GM19240 (cell line): Measurements from ENCODE around the gene LIMK1.

ENCODE experiments used
- DNase-seq: peaks from one replicate; pipeline ENCODE4 v3.0.0; 2011; ENCODE audit warnings: low spot score; ENCODE audit not compliant: insufficient read length

LIMK1 gene

DNA sequence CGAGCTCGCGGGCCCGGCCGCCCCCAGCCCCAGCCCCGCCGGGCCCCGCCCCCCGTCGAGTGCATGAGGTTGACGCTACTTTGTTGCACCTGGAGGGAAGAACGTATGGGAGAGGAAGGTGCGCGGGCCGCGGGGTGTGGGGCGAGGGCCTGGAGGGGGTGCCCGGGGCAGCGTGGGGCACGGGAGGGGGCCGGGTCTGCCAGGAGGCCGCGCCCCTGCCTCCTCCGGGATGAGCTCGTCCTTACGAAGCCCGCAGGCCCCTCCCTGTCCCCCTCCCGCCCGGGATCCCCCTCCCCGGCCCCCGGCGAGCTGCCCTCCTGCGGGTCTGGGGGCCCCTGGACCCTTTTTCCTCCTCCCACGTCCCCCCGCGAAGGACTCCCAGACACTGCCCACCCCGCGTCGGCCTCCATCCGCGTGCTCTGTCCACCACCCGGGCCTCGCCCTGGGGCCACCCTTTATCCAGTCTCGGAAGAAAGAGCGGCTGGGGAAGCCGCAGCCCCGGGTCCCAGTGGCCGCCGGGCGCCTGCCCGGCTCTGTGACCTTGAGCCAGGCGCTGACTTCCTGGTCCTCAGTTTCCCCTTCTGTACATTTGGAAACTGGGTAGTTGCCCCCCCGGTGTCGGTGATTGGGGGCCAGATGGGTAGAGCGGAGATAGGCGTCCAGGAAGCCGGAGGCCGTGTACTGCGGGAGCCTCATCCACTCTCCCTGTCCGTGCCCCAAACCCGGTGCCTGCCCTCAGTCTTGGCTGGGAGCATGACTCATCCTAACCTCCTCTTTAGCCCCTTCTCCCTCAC, 521 bp downstream of the LIMK1 start:
- DNase-seq = no peak

DNA sequence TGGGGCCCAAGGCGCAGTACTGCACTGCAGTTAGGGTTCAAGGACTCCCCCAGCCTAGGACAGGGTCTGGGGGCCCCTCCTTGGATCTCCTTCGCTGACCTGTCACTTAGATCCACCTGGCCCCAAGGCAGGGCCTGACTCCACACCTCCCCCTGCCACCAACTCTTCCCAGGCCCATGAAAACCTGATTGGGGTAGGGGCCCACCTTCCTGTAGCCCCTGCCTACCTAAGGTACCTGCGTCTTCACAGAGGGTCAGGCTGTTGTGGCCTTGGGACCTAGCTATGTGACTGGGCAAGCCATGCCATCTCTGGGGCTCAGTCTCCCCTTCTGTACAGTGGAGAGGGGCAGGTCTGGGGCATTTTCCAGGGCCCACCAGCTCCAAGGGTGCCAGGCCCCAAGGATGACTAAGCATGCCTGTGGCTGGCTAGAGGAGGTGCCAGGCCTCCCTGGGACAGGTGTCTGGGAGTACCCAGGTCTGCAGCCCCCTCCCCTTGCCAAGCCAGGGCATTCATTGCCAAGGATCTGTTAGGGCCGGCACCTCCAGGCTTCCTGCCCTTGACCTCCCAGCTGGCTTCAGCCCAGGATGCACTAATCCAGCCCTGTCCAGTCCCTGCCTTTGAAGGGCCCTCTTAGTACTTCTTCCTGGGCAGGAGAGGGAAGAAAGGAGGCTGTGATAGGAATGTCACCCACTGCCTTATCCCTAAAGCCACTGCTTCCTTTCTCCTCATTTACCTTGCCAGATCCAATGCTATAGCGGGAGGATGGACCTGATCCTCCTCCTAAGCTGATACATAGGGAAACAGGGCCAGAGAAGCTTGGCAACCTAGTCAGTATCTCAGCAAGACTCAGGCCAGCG, 1.3 kb downstream of the LIMK1 start:
- no peak for DNase-seq

DNA sequence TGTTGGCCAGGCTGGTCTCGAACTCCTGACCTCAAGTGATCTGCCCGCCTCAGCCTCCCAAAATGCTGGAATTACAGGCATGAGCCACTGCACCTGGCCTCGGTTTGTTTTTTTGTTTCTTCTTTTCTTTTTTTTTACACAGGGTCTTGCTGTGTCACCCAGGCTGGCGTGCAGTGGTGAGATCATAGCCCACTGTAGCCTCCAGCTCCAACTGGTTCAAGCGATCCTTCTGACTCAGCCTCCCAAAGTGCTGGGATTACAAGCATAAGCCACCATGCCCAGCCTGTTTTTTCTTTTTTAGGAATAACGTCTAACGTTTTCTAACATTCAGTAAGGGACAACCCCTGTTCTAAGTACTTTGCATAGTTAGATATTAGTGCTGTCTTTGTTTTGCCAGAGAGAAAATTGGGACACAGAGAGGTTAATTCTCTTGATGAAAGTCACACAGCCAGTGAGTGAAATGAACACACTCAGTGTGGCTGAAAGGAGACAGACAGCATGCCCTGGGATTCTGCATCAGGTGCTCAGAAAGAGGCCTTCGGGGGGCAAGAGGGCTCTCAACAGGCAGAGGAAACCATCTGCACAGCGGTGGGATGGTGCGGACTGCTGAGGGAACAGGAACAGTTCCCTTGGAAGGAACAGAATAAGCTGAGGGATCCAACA, 4.3 kb downstream of the LIMK1 start:
- no peak for DNase-seq

DNA sequence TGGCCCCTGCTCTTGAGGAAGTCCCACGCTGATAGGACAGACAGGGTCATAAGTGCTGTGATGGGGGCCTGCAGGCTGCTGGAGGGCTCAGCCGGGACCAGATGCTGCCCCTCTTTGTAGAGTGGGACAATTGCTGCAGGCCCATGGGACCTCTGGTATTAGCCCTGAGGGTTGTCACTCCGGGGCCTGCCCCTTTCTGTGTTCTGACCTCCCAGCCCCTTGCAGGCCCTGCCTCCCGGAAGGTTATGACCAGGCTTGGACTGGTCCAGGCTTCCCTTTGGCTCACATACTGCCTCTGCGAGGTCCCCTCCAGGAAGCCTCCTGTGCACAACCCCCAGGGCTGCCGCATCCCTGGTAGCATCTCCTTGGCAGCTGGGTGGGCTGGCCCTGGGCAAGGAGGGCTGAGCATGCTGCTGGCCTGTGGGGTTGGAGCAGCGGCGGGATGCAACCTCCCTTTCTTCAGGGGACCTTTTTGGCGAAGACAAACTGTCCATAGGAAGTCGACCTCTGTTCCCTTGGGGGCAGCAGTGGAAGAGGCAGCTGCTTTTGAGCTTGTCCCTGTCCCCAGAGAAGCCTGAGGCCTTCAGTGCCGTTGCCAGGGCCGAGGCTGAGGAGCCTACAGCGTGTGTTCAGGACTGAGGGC, 8.8 kb downstream of the LIMK1 start:
- no peak for DNase-seq

DNA sequence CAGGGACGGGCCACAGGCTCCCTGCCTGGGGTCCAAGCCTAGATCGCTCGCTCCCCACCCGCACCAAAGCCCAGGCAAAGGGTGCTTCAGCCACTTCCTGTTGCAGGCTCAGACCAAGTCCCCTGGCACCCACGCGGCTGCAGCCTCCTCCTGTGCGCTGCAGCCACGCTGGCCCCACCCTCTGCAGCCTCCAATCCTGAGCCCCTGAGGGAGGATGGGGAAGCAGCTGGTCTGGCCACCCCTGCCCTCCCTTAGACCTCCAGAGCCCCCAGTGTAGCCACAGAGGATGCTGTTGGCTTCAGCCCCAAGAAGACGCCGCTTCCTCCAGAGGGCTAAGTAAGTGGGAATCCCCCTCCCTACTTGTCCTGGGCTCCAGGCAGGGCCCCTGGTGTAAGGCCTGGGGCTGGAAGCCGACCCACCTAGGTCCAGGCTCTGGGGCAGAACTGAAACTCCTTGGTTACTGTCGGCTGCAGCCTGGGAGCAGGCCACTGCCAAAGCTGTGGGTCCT, 9.4 kb downstream of the LIMK1 start:
- DNase-seq = peak; percentile 61

DNA sequence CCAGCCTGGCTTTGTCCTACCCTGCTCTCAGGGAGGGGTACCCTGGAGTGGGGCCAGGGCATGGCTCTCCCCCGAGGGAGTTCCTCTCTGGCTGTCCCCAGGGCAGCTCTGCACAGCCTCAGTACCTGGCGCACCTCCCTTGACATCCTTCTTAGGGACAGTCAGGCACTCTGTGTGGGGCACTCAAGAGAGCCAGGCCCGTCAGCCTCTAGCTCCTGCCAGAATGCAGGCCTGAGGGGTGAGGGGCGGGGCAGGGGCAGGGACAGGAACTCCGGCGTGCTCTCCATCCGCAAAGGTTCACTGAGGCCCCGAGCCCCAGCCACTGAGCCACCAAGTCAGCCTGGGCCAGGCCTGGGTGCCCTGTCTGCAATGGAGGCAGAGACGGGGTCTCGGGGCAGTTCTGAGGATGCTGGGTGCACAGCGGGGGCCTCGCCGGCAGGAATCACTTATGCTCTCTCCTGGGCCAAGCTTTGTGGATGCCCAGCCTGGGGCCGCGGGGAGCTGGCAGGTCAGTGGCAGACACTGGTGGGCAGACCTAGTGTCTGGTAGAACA, 10.1 kb downstream of the LIMK1 start:
- no peak for DNase-seq

DNA sequence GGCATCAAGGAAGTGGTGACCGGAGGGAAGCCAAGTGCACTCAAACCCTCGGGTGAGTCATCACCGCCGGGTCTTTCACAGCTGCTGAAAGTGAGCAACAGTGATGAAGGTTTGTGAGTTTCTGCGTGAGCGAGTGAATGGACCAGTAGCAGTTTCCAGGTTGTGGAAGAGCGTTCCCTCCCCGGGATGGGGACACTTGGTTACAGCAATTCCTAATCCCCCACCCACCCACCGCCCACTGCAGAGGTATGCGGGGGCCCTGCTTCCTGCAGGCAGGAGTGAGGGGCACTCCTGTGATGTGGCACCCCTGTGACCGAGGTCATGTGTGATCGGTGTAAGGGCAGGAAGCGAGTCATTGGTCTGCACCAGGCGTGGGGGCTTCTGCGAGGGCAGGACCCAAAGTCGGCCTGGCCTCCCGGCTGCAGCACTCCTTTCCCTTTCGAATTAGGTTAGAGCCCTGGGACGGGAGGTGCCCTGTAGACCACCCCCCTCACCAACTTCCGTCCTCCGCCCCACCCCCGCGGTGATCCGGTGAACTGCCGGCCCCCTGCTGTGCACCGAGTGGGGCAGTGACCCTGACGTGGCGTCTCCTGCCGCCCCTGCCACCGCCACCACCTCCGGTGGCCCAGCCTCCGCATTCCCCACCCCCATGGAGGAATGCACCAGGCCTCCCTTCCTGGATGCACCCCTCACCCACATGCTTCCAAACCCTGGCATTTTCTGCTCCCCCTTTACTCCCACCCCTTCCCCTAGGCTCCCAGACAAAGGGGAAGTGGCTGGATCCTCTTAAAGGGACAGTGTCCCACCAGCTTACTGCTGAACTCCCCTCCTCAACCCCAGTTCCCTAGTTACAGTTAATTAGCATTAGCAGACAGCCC, 10.9 kb downstream of the LIMK1 start:
- DNase-seq = no peak

DNA sequence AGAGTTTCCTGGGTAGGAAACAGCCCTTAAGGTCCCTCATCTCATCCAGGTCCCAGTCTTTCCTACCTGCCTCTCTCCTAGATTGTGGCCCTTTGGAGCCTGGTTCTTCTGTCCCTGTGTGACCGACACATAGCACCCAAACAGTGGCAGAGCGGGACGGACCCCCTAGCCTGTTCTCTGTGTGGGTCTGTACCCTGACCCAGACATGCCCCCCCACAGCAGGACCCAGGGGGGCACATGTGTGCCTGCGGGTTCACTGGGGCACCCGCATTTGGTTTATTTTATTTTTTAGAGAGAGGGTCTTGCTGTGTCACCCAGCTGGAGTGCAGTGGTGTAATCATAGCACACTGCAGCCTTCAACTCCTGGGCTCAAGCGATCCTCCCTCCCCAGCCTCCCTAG, 11.5 kb downstream of the LIMK1 start:
- no peak for DNase-seq

DNA sequence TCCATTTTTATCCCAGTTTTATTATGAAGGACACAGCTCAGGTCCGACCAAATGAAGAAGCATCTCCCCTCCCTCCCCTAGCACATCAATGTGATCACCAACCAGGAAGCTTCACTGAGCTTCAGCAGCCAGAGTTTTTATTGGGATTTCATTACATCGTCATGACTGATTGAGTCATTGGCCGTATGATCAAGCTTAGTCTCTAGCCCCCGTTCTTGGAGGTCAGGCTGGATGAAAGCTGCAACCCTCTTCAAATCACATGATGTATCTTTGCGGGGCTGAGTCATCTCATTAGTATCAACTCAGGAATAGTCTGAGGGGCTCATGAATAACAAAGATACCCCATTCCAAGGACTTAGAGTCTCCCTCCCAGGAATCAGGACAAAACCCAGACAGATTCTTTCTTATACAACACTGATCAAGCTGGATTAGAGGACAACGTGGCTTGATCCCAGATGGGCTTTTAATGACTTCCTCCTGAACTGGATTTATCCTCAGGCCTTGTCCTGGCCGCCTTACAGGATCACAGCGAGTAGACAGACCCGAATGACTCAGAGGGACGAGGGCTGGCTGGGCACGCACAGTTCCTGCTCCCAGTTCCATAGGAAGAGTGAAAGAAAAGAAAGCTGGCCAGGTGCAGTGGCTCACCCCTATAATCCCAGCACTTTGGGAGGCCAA, 14.5 kb downstream of the LIMK1 start:
- DNase-seq = no peak

DNA sequence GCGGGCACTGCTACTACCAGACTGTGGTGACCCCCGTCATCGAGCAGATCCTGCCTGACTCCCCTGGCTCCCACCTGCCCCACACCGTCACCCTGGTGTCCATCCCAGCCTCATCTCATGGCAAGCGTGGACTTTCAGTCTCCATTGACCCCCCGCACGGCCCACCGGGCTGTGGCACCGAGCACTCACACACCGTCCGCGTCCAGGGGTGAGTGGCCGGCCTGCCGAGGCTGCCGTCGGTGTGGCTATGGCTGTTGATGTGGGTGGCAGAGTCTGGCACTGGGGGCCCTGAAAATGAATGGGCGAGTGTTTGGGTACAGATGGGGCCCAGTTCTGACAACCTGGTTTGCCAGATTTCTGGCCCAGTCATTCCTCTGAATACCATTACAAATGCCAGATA, 15.4 kb downstream of the LIMK1 start:
- DNase-seq = no peak

DNA sequence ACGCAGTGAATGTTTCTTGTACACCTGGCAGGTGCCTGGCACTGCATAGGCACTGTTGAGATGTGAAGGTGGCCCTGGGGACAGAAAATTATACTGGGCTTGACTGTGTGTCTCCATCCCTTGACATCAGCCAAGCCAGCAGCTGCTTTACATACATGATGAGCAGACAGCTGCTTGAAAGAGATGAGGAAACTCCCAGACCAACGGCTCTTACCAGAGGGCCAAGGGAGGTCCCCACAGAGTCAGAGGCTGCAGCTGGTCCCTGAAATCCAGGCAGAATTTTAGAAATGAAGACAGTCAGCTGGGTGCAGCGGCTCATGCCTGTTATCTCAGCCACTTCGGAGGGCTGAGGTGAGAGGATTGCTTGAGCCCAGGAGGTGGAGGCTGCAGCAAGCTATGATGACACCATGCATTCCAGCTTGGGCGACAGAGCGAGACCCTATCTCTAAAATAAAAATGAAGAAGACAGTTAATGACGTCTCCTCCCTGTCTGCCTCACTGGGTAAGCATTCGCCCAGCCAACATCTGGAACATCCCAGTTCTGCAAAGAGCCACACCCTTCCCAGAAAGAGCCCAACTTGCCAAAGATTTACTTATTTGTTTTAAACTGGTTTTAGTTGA, 17.6 kb downstream of the LIMK1 start:
- peak; percentile 90 for DNase-seq

DNA sequence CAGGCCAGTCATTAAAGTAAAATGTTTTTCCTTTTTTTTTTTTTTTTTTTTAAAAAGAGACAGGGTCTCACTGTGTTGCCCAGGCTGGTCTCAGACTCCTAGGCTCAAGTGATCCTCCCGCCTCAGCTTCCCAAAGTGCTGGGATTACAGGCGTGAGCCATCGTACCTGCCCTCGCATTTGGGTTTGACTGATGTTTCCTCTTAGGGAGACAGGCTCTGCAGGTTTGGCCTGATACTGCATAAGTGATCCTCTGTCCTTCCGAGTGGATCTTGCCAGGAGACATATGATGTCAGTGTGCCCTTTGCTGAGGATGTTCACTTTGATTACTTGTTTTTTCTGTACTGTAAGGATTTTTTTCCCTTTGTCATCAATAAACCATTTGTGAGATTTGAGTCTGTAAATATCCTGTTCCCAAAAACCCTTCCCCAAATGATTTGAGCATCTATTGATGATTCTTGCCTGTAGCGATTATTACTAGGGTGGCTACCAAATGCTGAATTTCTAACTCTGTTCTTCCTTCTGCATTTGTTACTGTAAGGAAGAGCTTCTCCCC, 19.7 kb downstream of the LIMK1 start:
- no peak for DNase-seq

DNA sequence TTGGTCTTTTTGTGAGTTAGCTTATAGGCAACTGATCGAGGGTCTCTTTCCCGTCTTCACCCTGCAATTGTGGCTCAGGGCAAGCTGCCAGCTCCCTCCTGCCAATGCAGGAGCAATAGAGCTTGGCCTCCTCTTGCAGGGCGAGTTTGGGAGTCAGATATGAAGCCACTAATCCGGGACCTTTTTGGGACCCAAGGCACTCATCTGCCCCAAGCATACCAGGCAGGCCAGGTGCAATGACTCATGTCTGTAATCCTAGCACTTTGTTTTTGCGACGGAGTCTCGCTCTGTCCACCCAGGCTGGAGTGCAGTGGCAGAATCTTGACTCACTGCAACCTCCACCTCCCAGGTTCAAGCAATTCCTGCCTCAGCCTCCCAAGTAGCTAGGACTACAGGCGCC, 21.1 kb downstream of the LIMK1 start:
- DNase-seq = no peak

DNA sequence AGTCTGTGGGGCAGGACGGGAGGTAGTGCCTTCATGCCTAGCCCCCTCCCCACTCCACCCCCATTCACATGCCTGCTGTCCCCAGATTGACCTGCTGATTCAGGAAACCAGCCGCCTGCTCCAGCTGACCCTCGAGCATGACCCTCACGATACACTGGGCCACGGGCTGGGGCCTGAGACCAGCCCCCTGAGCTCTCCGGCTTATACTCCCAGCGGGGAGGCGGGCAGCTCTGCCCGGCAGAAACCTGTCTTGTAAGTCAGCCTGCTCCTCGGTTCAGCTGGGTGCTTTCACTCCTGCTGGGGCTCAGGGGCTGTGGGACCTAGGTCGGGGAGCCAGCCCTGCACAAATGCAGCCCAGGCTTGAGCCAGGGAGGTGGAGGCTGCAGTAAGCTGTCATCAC, 22.4 kb downstream of the LIMK1 start:
- no peak for DNase-seq

DNA sequence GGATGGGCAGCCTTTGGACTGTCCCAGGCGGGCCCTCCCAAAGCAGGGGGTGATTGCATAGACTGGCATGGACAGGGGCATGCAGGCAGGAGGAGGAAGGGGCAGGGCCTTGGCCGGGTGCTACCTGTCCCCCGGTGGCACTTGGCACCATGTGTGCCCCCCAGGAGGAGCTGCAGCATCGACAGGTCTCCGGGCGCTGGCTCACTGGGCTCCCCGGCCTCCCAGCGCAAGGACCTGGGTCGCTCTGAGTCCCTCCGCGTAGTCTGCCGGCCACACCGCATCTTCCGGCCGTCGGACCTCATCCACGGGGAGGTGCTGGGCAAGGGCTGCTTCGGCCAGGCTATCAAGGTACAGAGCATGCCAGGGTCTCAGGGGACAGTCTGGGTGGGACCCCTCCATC, 23.2 kb downstream of the LIMK1 start:
- no peak for DNase-seq

DNA sequence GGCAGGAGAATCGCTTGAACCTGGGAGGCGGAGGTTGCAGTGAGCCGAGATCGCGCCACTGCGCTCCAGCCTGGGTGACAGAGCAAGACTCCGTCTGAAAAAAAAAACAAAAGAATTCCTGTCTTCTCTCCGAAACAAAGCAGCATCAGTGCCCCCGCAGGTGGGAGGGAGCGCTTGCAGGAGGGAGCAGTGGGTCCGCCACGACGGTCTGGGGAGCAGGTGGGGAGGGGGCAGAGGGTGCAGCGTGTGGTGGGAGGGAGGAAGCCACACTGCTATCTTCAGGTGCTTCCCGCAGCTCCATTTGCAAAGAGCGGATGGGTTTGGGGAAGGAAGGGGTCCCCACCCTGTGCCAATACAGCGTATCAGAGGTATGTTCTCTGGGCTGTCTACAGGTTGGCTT, 31.7 kb downstream of the LIMK1 start:
- DNase-seq = no peak

DNA sequence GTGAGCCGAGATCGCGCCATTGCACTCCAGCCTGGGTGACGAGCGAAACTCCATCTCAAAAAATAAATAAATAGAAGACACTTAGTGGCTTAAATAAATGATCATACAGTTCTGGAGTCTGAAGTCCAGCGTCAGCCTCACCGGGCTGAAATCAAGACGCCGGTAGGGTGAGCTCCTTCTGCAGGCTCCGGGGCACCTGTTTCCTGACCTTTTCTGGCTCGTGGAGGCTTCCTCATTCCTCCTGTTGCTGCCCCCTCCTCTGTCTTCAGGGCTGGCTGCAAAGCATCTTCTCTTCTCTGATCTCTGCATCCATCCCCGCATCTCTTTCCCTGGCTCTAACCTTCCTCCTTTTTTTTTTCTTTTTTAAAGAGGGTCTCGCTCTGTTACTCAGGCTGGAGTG, 32.8 kb downstream of the LIMK1 start:
- no peak for DNase-seq

DNA sequence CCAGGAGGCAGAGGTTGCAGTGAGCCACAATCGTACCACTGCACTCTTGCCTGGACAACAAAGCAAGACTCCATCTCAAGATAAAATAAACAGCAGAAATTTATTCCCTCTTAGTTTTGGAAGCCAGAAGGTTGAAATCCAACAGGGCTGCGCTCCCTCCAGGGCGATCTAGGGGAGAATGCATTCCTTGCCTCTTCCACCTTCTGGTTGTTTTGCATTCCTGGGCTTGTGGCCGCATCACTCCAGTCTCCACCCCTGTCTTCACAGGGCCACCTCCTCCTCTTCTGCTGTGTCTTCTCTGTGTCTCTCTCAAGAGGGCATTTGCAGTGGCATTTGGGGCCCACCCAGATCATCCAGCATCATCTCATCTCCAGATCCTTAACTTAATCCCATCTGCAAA, 36.2 kb downstream of the LIMK1 start:
- DNase-seq = no peak
